Loucy (cell line): ENCODE measurements around the gene ZNF780B.

Experiments
- EZH2phosphoT487 ChIP-seq: fragments of 200-600 bp; IDR thresholded peaks from 2 replicates; pipeline ENCODE4 v1.6.1; 2018; ENCODE audit warnings: antibody characterized with exemption, mild to moderate bottlenecking, moderate library complexity, borderline replicate concordance
- TF ChIP-seq, protein P1 (sequence below): fragments of 200-600 bp; sonication (generic); conservative IDR thresholded peaks from 2 replicates; pipeline ENCODE4 v1.5.1; 2014; ENCODE audit warnings: mild to moderate bottlenecking, antibody characterized with exemption, low read length

DNA sequence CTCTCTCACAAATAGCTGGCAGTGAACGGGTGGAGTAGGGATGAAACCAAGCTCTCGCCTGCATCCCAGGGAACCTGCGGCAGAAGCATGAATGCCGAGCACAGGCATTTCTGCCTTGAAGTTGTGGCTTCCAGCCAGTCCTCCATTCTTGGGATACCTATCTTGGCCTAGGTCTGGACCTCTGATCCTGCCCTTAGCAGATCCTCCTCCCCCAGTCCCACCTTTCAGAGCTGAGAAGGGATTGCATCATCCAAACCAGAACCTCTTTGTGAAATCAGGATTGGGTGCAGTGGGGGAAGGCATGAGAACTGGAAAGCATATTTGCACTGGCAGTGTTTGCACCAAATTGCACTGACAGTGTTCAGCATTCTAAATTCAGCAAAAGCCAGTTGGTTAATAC, 28.9 kb upstream of the ZNF780B start:
- TF ChIP-seq, protein P1, sequence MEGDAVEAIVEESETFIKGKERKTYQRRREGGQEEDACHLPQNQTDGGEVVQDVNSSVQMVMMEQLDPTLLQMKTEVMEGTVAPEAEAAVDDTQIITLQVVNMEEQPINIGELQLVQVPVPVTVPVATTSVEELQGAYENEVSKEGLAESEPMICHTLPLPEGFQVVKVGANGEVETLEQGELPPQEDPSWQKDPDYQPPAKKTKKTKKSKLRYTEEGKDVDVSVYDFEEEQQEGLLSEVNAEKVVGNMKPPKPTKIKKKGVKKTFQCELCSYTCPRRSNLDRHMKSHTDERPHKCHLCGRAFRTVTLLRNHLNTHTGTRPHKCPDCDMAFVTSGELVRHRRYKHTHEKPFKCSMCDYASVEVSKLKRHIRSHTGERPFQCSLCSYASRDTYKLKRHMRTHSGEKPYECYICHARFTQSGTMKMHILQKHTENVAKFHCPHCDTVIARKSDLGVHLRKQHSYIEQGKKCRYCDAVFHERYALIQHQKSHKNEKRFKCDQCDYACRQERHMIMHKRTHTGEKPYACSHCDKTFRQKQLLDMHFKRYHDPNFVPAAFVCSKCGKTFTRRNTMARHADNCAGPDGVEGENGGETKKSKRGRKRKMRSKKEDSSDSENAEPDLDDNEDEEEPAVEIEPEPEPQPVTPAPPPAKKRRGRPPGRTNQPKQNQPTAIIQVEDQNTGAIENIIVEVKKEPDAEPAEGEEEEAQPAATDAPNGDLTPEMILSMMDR: no peak
- TF ChIP-seq EZH2phosphoT487: no peak
